RPMI7951 (cell line): ENCODE data around the gene CNTFR. TPM values are rescaled to one million over a fixed set of nuclear protein-coding genes. Genes with fewer than 3 reads are reported as not detected.
"Not testable (repeated sequence)": the region's sequence is repeated elsewhere in the genome, so short reads cannot be mapped to it uniquely, and the experiment has no call there.

Experiments
- DNase-seq: peaks from one replicate; pipeline ENCODE4 v3.0.0-alpha.2; 2012; ENCODE audit warnings: low read depth
- total RNA-seq: library from RNA; depleted of rRNA; stranded (reverse); fragments of >200 nt; shearing (Covaris generic); gene quantifications from 2 replicates; pipeline ENCODE4 v1.2.3, GENCODE V29; 2014

The CNTFR gene
- total RNA-seq, 1 experiment from 2014 or later = not detected

- DNase-seq = no peak
These were observed 34.5 kb downstream of the CNTFR start for GRCh38 chr9:34555002-34555348.

- DNase-seq = no peak
These were observed 35.1 kb downstream of the CNTFR start for GRCh38 chr9:34554211-34555001.

GRCh38 chr9:34553511-34554021 lies 36.0 kb downstream of the CNTFR start:
- DNase-seq = no peak

GRCh38 chr9:34552986-34553385 lies 36.5 kb downstream of the CNTFR start:
- DNase-seq = no peak

GRCh38 chr9:34552606-34552981 lies 36.9 kb downstream of the CNTFR start:
- no peak for DNase-seq

- no peak for DNase-seq
These were observed 37.5 kb downstream of the CNTFR start for GRCh38 chr9:34551751-34552605.

GRCh38 chr9:34550681-34551270 lies 38.7 kb downstream of the CNTFR start:
- DNase-seq = no peak

- no peak for DNase-seq
These were observed 39.4 kb downstream of the CNTFR start for GRCh38 chr9:34550016-34550680.

GRCh38 chr9:34549407-34549732 lies 40.2 kb downstream of the CNTFR start:
- DNase-seq = no peak

- peak; percentile 49 for DNase-seq
These were observed 41.4 kb downstream of the CNTFR start for GRCh38 chr9:34547960-34548611.

- peak; percentile 68 for DNase-seq
These were observed 42.4 kb downstream of the CNTFR start for GRCh38 chr9:34546834-34547827.

- DNase-seq = no peak
These were observed 43.3 kb downstream of the CNTFR start for GRCh38 chr9:34546102-34546833.

GRCh38 chr9:34545497-34545896 lies 44.0 kb downstream of the CNTFR start:
- no peak for DNase-seq

- DNase-seq = no peak
These were observed 45.5 kb downstream of the CNTFR start for GRCh38 chr9:34544035-34544434.

- no peak for DNase-seq
These were observed 48.0 kb downstream of the CNTFR start for GRCh38 chr9:34541540-34541939.

- peak; percentile 70 for DNase-seq
These were observed 48.7 kb downstream of the CNTFR start for GRCh38 chr9:34540827-34541226.

- DNase-seq = no peak
These were observed 52.8 kb downstream of the CNTFR start for GRCh38 chr9:34536685-34537084.

GRCh38 chr9:34532041-34532440 lies 57.5 kb downstream of the CNTFR start:
- not testable (repeated sequence) for DNase-seq

GRCh38 chr9:34526026-34526425 lies 63.5 kb downstream of the CNTFR start:
- DNase-seq = no peak

- no peak for DNase-seq
These were observed 65.2 kb downstream of the CNTFR start for GRCh38 chr9:34524349-34524748.
